ENCODE measurements around the gene SMC1B.
"Not testable (repeated sequence)": the region's sequence is repeated elsewhere in the genome, so short reads cannot be mapped to it uniquely, and the experiment has no call there.

Gene SMC1B

DNA sequence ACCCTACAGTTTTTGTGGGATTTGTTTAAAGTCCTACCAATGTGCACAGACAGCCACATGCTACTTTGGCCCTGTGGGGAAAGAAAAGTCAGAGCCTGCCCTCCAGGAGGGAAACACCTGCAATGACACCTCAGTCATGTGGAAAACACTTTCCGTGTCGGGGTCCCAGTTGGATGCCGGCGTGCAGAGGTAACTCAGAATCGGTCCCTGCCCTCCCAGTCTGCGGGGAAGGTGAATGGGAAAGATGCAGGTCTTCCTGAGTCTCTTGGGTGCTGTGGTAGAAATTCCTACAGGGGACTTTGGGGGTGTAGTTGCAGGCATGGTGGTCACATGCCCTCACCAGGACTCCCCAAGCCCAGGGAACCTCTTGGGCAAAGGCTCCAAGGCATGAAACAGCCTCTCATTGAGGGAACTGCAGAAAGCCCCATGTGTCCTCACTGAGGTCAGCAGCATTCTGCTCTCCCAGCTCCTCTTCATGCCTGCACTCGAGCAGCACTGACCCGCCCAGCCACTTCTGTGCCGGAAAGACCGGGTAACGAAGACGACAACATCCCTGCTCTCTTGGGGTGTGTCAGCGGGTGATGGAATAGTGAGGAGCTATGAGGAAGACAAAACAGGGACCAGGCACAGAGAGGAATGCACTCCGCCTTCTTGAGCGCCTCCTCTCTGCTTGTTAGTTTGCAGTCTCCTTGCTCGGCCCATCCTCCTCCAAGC lies 4.8 kb upstream of the SMC1B start:
- no peak for DNase-seq

DNA sequence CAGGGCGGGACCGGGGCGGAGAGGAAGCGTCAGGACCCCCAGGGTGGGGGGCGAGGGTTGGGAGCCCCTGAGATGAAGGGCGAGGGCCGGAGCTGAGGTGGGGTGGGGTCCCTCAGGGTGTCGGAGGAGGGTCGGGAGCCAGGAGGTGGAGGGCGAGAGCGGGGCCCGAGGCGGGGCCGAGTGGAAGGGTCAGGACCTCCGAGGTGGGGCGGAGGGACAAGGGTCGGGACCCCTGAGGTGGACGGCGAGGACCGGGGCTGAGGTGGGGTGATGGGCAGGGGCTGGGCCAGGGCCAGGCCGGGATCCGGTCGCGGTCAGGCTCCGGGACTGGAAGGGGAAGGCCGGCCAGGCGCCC lies 409 bp downstream of the SMC1B start:
- no peak for DNase-seq

DNA sequence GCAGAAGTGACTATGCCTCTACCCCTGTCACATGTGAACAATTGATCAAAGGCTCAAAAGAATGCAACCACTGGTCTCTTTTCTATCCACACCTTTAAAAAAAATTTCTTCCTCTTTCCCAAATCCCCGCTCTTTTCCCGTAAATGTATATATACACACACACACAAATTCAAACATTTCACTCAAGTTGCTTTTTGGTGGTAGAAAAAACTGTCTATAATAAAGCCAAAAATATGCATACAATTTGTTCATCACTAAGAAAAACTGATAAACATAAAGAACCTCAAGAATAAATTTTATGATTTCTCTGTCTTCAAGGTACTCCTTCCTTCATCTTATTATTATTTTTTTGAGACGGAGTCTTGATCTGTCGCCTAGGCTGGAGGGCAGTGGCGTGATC lies 5.6 kb downstream of the SMC1B start:
- no peak for DNase-seq

DNA sequence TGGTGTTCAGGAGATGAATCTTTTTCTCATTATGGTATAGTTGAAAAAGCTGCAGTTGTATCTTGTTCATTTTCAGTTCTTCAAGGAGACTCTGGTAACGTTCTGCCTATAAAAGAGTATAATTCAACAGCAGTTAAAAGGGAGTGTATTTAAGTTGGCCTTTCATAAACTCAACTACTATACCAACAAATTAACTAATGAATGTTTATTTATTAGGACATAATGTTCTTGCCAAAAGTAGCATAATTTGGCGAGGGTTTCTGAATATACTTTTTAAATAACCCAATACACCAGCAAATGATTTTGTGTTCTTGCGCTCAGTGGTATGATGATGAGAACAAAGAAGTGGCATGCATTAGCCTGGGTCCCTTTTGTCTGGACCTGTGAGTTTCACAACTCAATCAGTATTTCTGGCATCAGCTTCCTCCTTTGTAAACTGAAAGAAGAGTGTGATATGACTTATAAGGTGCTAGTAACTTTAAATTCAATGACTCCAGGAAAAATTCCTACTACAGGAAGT lies 10.9 kb downstream of the SMC1B start:
- DNase-seq, result no peak

DNA sequence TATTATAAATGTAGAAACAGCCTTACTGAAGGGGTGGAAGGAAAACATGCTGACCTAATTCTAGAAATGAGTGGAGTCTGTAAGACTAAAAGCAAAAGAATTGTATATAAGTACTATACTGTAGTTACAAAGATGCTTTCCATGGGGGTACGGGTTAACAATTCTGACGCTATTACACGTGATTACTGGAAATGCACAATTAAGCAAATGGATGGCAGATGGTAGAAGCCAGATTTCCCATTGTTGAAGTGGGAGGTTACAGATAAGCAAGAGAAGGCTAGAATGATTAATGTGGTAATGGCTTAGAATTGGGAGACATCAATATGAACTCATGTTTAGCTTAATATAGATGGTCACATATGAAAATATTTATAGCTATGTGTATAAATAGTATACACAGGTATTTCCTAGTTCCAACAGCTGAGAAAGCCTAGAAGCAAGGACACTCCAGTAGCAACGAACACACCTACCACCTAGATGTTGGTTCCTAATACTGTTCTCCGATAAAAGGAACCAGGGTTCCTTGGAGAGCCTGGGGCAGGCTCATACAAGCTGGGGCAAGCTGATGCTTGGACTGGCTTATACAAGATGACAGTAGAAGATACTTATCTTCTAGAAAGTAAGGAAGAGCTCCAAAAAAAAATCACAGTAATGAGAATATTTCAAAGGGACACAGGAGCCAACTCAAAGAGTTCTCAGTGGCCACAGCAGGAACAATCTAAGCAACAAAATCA lies 13.5 kb downstream of the SMC1B start:
- DNase-seq, result no peak

DNA sequence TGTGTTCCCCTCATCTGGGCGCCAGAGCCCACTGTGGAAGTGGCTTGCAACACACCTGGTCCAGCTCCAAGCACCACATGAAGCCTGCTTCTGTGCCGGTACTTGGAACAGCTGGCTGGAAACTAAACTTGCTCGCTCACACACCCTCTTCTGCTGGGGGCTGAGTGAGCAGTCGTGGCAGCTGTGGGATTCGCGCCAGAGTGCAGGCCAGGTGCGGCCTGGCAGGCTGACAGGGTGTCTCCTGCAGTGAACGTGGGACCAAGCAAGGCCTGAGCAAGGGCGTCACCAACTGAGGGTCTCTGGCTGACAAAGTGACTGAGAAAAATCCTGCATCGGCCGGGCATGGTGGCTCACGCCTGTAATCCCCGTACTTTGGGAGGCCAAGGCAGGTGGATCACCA lies 15.2 kb downstream of the SMC1B start:
- no peak for DNase-seq

DNA sequence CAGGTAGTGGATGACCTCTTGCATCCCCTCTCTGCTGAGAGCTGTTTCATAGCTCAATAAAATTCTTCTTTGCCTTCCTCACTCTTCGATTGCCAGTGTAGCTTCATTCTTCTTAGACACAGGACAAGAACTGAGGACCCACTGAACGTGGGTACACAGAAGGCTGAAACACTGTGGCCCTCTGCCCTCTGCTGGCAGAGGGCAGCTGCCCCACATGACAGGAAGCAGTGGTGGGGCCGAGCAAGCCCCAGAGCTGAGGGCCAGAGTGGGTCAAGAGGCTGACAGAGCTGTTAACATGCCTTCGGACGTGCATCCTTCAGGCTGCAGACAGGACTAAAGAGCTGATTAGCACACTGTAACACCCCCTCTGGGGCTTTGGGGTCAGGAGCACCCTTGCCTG lies 15.6 kb downstream of the SMC1B start:
- DNase-seq, result no peak

DNA sequence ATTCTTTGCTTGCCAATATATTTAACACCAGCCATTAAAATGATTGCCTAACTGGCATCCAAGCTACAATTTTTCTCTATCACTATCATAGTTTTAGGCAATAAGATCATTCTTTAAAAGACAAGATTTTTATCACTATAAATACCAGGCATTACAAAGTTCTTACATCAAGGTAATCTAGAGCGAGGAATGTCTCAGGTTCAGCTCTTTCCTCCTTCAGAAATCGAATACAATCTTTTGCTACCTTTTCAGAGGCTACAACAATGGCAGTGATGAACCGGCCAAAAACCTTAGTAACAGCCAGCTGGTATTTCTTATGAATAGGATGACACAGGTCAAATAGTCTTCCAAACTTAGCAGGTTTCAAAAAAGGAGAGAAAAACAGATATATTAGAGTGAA lies 23.9 kb downstream of the SMC1B start:
- DNase-seq, result no peak

DNA sequence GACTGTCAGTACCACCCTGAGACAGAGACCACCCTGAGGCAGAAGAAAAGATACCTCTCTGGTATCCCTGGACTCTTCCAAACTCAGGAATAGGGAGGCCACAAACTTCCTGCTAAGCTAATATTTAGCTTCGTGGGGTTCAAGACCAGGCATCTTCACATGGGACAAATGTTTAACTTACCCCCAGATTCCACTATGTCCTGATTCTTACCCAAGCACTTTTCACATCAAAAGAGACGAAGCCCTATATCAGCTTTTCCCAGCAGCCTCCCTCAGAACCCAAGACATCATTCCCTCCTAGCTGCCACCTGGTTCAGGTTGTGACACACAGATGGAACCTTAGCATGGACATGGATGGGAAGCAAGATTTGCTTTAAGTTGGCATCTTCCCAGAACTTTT lies 32.1 kb downstream of the SMC1B start:
- no peak for DNase-seq

DNA sequence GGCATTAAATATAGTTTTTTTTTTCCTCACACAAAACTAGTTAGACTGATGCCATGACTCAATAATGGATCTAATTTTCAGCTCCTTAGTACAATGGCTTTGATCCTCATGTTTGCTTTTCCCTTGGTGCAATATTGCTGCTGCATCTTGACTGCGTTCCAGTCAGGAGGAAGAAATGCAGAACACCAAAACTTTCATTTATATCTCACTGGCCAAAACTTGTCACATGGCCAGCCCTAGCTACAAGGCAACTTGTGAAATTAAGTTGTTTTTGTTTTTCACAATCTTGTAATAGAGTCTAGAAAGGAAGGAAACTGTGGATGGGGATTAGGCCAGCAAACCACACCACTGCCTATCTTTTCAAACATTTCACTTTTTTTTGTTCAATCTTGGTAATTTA lies 36.7 kb downstream of the SMC1B start:
- DNase-seq, result no peak

DNA sequence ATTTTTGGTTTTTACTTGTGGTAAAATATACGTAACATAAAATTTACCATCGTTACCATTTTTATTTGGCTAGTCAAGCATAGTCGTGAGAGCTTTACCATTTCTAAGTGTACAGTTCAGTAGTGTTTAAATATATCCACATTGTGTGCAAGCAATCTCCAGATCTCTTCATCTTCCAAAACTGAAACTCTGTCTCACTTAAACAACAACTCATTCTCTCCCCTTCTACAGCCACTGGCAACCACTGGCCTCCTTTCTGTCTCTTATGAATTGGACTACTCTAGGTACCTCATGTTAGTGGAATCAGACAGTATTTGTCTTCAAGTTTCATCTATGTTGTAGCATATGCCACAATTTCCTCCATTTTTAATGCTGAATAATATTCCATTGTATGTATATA lies 37.4 kb downstream of the SMC1B start:
- DNase-seq, result no peak

DNA sequence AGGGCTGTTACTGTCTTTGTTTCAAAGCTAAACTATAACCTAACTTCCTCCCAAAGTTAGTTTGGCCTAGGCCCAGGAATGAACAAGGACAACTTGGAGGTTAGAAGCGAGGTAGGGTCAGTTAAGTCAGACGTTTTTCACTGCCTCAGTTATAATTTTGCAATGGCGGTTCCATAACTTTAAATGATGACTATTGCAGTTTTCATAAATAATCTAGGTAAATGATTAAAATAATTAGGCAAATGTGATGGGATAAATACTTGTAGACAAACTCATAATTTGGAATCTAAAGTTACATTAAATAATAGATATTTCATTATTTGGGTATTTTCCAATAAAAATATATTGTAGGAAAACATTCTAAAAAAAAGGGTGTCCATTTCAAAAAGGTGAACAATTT lies 39.8 kb downstream of the SMC1B start:
- not testable (repeated sequence) for DNase-seq

DNA sequence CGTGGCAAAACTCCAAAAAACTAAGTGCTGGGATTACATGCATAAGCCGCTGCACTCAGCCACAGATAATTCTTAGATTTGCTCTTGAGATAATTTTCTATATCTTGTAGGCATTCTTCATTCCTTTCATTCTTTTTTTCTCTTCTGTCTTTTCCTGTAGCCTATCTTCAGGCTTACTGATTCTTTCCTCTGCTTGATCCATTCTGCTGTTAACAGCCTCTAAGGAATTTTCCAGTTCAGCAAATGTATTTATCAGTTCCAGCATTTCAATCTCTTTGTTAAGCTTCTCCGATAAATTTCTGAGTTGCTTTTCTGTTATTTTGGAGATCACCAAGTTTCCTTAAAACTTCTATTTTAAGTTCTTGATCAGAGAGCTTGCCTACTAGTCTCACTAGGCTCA lies 46.7 kb downstream of the SMC1B start:
- DNase-seq, result no peak

DNA sequence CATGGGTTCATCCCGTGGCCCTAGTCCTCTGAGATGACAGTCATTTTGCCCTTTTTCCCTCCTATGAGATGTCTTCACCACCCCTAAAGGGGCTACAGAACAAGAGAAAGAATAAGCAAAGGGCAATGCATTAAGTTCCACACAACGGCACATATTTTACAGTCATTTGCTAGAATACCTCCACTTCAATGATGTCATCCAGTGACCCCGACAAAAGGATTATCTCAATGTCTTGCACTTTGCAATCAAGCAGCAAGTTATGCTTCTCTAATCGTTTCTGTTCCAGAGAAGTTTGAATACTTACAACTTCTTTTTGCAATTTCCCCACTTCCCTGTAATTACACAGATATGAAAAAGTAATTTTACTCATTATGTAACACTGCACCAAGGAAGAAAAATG lies 53.8 kb downstream of the SMC1B start:
- no peak for DNase-seq

DNA sequence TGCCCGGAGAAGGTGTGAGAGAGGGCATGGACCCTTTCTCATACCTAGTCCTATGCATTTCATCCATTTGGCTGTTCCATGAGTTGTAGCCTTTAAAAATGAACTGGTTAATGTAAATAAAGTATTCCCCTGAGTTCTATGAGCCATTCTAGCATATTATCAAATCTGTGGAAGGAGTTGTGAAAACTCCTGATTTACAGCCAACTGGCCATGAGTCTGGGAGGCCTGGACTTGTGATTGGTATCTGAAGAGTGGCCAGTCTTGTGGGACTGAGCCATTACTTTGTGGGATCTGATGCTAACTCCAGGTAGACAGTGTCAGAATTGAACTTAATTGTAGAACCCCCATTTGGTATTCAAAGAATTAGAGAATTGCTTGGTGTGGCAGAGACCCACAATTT lies 55.3 kb downstream of the SMC1B start:
- DNase-seq, result no peak

DNA sequence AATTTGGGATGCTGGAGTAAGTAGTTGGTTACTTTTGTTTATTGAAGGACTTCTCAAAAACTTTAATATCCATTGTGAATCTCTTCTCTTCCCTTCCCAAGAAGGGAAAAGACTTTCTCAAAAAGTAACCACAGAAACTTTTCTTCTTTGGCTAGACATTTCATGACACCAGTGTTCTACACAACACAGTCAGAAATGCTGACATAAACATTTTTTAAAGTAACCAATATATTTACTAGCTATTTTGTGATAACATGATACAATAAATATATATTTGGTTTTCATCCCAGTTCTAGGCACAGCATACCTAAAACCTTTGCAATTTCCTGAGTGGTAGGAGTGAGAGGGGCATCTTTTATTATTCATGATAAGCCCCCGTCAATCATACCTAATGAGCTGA lies 55.9 kb downstream of the SMC1B start:
- DNase-seq, result no peak

DNA sequence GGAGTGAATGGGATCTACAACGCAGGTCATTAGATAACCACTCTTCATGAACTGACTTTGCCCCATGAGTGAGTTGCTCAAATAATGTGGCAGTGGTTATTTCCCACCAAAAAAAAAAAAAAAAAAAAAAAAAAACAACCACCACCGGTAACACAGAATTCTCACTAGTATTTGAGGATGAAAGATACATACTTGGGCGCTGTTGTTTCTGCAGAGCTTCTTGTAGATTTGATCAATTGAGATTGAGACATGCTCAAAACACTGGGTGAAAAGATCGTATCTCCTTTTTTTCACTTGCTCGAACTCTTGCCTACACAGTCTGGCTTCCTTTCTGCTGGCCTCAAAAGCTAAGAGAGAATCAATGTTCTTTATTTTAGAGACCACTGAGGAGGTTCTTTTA lies 59.6 kb downstream of the SMC1B start:
- DNase-seq, result no peak

DNA sequence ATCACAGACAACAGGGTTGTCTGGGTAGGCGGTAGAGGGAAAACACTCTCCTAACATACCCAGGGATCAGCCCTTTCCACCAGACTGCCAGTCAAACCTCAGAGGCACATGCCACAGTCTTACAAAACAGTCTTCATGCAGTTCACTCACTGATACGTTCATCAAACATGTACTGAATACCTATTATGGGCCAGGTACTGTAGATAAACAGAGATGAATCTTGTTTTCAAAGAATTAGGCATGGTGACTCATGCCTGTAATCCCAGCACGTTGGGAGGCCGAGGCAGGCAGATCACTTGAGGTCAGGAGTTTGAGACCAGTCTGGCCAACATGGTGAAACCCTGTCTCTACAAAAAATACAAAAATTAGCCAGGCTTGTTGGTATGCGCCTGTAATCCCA lies 60.6 kb downstream of the SMC1B start:
- DNase-seq, result not testable (repeated sequence)

DNA sequence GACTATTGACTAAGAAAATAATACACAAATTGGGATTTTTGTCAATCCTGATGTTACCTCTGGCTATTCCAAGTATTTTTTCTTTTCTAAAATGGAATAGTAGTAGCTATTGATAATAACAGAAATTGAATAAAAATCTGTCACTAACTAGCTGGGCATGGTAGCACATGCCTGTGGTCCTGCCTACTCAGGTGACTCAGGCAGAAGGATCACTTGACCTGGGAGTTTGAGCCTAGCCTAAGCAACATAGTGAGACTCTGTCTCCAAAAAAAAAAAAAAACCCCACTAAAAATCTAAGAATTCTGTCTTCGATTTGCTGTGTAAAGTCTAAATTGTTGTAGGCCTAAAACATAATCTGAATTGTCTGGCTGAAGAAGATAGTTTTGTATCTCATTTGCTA lies 61.4 kb downstream of the SMC1B start:
- DNase-seq, result no peak

DNA sequence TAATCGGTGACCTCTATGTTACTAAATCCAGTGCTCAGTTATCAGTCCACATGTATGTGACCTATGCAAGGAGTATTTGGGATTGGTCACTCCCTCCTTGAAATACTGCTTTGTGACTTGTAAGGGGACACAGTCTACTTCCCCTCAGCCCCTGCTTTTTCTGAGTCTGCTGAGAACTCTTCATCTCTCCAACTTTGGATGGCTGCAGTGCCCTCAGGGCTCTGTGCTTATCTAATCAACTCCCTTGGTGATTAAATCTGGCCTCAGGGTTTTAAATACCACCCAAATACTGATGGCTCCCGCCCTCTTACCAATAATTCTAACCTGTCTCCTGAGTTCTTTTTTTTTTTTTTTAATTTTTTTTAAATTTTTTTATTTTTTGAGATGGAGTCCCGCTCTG lies 63.5 kb downstream of the SMC1B start:
- DNase-seq, result no peak

DNA sequence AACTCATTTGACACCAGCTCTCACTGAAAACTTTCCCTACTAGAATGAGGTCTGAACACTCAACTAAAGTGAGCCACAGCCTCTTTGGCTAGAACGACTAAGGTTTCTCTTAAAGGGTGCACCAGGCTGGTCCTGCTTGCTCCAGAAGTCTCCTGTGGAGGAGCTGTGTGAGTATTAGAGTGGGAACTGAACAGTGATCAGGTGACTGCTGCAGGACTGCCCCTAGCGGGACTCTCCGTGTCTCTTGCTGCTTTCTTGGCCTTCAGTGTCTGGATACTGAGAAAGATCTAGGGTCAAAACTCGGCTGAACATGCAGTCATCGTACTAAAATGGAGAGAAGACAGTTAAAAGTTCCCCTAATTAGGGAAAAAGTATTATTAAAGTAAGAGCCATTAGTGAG lies 69.1 kb downstream of the SMC1B start:
- no peak for DNase-seq

DNA sequence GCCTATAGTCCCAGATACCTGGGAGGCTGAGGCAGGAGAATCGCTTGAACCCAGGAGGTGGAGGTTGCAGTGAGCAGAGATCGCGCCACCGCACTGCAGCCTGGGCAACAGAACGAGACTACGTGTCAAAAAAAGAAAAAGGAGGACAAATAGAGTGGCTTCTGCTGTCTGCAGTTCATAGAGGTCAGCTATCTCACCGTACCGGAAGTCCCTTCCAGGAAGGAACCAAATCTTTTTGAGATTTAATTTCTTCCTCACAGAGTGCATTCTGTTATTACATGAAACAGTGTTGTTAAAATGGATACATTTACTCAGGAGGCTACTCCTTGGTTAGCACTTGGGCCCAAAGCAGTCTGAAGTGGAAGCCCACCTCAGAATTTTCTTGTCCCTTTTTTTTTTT lies 70.3 kb downstream of the SMC1B start:
- no peak for DNase-seq

DNA sequence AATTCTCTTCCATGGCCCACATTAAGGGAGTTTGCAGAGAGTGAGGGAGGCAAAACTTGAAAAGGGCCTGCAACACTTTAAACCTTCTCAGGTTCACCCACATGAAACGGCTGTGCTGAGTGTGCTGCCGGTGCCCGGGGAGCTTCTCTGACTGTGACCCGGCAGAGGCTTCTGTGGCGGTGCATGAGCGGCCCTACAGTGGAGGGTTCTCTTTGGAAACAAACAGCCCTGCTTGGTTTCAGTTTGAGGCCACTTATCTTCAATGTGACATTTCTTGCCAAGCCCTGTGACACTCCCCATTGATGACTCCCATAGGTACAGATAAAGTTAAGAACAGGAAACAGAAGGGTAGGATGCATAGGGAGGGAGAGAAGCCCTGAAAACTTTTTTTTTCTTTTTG lies 71.9 kb downstream of the SMC1B start:
- no peak for DNase-seq

DNA sequence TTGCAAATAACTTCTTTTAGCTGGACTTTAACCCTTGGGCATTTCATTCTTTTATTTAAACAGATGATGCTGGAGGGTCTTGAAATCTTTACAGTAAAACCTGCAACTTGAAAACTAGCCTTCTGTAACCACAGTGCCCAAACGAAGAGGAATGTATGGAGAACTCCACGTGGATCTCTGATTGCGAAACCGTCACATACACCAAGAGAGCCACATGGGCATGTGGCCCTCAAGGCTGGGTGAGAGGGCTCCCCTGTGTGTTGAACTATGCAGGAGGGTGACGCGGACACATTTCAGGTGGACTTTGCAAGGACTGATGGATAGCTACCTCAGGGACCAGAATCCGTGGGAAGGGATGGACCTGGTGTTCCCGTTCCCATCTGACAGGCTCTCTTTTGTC lies 73.1 kb downstream of the SMC1B start:
- DNase-seq, result no peak

DNA sequence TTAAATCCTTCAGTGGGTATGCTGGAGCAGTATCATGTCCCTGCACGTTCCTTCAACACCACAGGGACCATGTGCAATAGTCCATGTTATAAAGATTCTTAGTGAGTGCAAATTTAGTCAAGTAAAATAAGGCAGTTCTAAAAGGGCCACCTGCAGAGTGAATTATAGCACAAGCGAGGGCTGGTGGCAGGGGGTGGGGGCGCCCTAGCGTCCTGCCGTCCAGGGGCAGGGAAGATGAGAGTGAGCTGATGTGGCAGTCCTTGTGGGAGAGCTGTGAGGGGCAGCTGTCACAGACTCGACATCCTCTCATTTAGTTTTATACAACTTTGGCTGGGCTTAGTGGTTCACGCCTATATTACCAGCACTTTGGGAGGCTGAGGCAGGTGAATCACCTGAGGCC lies 74.6 kb downstream of the SMC1B start:
- DNase-seq, result no peak
